NCI-H524 (cell line): ENCODE data around the gene FCGR3A.
"Not testable (repeated sequence)": the region's sequence is repeated elsewhere in the genome, so short reads cannot be mapped to it uniquely, and the experiment has no call there.

Experiments
- DNase-seq, 2 experiments: peaks; one replicate each; lab custom pipeline; 2025; lab: John Stamatoyannopoulos, UW

Gene FCGR3A

DNA sequence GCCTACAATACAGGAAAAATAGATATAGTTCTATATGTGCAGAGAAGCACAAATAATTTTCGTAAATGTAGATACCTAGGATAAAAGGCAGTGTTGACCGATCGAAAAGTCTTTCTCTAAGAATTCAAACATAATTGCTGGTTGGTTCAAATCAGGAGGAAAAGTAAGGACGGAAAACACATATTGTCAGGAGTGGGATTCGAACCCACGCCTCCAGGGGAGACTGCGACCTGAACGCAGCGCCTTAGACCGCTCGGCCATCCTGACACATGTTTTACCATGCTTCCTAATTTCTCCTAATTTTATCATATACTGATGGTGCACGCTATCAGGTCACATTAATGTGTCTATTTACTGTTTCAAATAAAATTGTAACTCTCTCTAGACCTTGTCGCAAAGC lies 19.5 kb downstream of the FCGR3A start:
- peak; percentile 48 to 66 for DNase-seq

- DNase-seq, result peak in 1 of 2 experiments; percentile 39
Observed at GRCh38 chr1:161529463-161530104, 20.0 kb downstream of the FCGR3A start.

- not testable (repeated sequence) for DNase-seq
Observed at GRCh38 chr1:161528550-161528949, 21.1 kb downstream of the FCGR3A start.

DNA sequence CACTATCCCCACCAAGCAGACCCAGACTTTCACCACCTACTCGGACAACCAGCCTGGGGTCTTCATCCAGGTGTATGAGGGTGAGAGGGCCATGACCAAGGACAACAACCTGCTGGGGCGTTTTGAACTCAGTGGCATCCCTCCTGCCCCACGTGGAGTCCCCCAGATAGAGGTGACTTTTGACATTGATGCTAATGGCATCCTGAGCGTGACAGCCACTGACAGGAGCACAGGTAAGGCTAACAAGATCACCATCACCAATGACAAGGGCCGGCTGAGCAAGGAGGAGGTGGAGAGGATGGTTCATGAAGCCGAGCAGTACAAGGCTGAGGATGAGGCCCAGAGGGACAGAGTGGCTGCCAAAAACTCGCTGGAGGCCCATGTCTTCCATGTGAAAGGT lies 23.7 kb downstream of the FCGR3A start:
- DNase-seq, result not testable (repeated sequence)

- not testable (repeated sequence) for DNase-seq
Observed at GRCh38 chr1:161525321-161525720, 24.3 kb downstream of the FCGR3A start.

GRCh38 chr1:161524742-161525291 lies 24.8 kb downstream of the FCGR3A start:
- not testable (repeated sequence) for DNase-seq

GRCh38 chr1:161523817-161524741 lies 25.5 kb downstream of the FCGR3A start, which contains the start of gene HSPA6:
HSPA6 (plus strand) TSS chr1:161524540; CDS start chr1:161524659, 119 bp downstream.
- peak; percentile 26 to 44 for DNase-seq

DNA sequence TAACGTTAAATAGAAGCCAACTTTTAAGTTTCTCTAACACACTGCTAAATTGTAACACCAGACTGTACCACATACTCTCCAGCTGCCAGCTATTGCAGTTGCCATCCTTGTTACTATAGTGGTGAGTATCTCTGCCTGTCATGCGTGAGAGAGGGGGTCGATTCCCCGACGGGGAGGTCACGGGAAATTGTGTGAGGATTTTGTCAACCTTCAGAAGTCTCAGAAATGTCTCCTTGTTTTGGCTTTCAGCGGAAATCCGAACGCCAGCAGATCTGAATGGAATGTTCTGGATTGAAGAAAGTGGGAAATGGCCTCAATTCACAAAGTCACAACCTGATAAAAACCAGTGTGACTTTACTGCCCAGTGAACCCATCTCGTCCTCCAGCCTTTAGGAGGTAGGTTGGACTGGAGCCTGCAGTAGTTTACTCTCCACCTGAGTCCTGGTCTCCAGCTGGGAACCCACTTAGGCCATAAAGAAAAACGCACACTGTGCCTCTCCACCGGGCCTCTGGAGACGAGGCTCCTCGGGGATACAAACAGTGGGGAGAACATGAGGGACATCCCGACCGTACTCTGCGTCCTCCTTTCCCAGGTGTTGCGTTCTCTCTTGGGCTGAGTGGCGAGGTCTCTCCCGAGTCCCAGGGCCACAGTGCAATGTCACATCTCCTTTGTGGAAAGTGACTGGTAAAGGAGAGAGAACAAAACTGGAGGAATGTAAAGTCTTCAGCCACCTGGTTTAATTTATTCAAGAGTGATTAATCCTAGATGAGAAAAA lies 26.4 kb downstream of the FCGR3A start:
- peak in 1 of 2 experiments; percentile 51 for DNase-seq

- DNase-seq, result not testable (repeated sequence)
Observed at GRCh38 chr1:161513953-161514352, 35.7 kb downstream of the FCGR3A start.

DNA sequence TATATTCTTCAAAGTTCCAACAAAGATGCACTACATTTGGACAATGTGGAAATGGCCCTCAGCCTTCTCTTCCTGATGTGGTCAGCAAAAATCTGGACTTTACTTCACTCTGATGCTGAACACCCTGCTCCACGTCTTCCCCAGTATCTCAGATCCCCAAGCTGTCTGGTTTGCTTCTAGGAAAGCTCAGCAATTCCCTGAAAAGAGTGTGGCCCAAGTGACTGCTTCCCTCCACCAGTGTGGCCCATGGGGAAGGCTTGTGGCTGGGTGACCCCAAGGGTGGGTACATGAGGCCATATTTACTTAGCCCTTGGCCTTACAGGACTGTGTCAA lies 36.2 kb downstream of the FCGR3A start:
- not testable (repeated sequence) for DNase-seq

DNA sequence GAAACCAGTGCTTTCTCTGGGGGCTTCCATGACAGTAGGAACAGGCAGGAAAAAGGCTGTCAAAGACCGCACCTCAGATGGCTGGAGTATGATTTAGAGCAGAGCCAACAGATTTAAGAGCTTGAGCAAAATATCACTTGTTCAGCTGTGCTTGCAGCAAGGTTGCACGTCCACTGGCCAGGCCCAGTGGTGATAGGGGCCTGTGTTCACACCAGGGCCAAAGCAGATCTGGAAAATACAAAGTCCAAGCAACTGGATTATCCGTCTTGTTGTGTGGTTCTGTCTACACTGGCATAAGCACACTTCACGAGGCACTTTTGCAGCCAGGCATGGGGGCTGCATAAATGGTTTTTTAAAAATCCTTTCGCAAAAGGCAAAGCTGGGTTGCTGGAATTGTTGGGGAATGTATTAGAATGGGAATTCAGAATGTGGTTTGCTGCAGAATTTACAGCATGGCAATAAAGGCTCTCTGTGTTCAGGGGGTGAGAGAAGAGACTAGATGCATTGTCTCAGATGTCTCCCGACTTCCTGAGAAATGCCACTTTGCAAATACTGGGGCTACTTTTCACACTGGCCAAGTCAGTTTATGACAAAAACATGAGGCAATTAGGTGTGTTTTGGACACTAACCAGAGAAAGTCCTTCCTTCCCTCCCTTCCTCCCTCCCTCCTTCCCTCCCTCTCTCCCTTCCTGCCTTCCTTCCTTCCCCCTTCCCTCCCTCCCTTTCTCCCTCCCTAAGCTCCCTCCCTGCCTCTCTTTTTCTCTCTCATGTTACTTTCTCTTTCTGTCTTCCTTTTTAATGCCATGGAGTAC lies 36.8 kb downstream of the FCGR3A start:
- DNase-seq, result not testable (repeated sequence)

- no peak for DNase-seq
Observed at GRCh38 chr1:161511756-161512060, 37.9 kb downstream of the FCGR3A start.

- peak; percentile 6 to 30 for DNase-seq
Observed at GRCh38 chr1:161511018-161511755, 38.4 kb downstream of the FCGR3A start.

- no peak for DNase-seq
Observed at GRCh38 chr1:161510477-161510876, 39.1 kb downstream of the FCGR3A start.

GRCh38 chr1:161506336-161507223 lies 43.0 kb downstream of the FCGR3A start:
- DNase-seq, result no peak

DNA sequence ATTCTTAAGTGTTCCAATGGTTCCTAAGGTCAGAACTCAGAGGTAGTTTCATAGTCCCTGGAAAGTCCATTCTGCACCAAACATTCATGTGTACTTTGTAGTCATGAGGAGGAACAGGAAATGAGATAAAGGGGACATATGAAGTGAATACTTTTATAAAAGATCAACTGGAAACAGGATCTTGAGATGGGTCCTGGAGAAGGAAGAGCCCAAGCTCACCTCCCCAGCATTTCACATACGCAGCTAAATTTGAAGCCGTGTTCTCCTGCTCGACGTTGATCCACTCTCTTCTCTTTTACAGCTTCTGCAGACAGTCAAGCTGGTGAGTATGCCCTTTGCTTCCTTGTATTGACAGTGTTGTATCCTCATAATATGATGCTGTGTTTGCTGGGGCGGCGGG lies 43.9 kb downstream of the FCGR3A start:
- DNase-seq, result no peak

DNA sequence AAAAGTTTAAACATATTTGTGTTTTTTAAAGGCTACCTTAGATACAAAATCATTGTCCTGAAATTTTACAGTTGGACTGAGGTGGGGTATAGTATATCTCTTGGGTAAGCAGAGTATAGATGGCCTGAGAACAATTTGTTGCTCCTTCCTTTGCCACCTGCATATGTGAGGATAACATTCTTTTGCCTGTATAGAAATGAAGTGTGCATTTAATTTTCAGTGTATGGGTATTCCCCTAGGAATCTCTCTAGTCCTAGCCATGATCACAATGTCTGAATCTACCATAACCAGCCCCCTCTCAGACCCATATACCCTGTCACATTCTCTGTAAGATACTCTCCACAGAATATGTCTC lies 46.2 kb downstream of the FCGR3A start:
- DNase-seq, result no peak

- no peak for DNase-seq
Observed at GRCh38 chr1:161502641-161503393, 46.8 kb downstream of the FCGR3A start.

GRCh38 chr1:161502181-161502580 lies 47.4 kb downstream of the FCGR3A start:
- DNase-seq, result peak in 1 of 2 experiments; percentile 16
